A549 (cell line): Measurements from ENCODE around the gene GTF2IRD1.

Experiments used
- NR3C1 ChIP-seq: fragments of >200 bp; sonication (Bioruptor Twin); formaldehyde crosslinking; IDR thresholded peaks from 3 replicates; pipeline ENCODE4 v1.6.1; 2017
- TF ChIP-seq, protein P1 (sequence below): fragments of >200 bp; sonication (Bioruptor Twin); formaldehyde crosslinking; IDR thresholded peaks from 3 replicates; pipeline ENCODE4 v1.5.1; 2016
- TF ChIP-seq, protein P2 (sequence below): fragments of 200-600 bp; sonication (generic); IDR thresholded peaks from 2 replicates; pipeline ENCODE4 v1.6.1; 2016; ENCODE audit warnings: antibody characterized with exemption, mild to moderate bottlenecking, moderate library complexity

DNA sequence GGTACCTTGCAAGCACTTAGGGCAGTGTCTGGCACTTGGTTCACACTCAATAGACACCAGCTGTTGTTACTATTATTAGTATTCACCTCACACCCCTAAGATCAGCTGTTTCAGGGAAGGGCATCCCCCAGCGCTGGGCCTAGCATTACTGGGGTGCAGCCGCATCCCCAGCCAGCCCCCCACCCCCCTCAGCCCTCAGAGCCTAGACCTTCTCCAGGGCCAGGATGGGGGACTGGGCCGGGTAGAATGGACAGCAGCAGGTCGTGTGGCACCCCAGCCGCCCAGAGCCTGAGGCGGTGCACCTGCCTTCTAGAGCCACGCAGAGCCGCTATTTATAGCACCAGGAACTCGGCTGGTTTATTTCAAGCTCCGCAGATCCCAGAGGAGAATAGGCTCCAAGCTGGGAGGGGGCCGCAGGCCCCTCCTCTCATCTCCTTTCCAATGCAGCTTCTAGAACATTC, 60.5 kb downstream of the GTF2IRD1 start:
- TF ChIP-seq, protein P1, sequence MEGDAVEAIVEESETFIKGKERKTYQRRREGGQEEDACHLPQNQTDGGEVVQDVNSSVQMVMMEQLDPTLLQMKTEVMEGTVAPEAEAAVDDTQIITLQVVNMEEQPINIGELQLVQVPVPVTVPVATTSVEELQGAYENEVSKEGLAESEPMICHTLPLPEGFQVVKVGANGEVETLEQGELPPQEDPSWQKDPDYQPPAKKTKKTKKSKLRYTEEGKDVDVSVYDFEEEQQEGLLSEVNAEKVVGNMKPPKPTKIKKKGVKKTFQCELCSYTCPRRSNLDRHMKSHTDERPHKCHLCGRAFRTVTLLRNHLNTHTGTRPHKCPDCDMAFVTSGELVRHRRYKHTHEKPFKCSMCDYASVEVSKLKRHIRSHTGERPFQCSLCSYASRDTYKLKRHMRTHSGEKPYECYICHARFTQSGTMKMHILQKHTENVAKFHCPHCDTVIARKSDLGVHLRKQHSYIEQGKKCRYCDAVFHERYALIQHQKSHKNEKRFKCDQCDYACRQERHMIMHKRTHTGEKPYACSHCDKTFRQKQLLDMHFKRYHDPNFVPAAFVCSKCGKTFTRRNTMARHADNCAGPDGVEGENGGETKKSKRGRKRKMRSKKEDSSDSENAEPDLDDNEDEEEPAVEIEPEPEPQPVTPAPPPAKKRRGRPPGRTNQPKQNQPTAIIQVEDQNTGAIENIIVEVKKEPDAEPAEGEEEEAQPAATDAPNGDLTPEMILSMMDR, result no peak
- TF ChIP-seq, protein P2, sequence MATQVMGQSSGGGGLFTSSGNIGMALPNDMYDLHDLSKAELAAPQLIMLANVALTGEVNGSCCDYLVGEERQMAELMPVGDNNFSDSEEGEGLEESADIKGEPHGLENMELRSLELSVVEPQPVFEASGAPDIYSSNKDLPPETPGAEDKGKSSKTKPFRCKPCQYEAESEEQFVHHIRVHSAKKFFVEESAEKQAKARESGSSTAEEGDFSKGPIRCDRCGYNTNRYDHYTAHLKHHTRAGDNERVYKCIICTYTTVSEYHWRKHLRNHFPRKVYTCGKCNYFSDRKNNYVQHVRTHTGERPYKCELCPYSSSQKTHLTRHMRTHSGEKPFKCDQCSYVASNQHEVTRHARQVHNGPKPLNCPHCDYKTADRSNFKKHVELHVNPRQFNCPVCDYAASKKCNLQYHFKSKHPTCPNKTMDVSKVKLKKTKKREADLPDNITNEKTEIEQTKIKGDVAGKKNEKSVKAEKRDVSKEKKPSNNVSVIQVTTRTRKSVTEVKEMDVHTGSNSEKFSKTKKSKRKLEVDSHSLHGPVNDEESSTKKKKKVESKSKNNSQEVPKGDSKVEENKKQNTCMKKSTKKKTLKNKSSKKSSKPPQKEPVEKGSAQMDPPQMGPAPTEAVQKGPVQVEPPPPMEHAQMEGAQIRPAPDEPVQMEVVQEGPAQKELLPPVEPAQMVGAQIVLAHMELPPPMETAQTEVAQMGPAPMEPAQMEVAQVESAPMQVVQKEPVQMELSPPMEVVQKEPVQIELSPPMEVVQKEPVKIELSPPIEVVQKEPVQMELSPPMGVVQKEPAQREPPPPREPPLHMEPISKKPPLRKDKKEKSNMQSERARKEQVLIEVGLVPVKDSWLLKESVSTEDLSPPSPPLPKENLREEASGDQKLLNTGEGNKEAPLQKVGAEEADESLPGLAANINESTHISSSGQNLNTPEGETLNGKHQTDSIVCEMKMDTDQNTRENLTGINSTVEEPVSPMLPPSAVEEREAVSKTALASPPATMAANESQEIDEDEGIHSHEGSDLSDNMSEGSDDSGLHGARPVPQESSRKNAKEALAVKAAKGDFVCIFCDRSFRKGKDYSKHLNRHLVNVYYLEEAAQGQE, result no peak
- TF ChIP-seq NR3C1, result no peak
